ENCODE measurements around the gene MED13L.

The MED13L gene

GRCh38 chr12:116142936-116143898, 134.3 kb downstream of the MED13L start:
- DNase-seq, result no peak
- H3K4me3 ChIP-seq (ENCODE audit: low read depth, low read length), result no peak overlapping the region
- H3K36me3 ChIP-seq, result no peaks in the 10 kb centered on the region
- H3K27me3 ChIP-seq (ENCODE audit: insufficient read depth, low read depth, severe bottlenecking), result no peaks in the 10 kb centered on the region
- TF ChIP-seq CTCF (IDR thresholded peaks at IDR 0.05; ENCODE audit: low read depth, low read length), result no peak
- H3K9me3 ChIP-seq (ENCODE audit: severe bottlenecking), result no peaks in the 10 kb centered on the region
- H3K27ac ChIP-seq, result no peak overlapping the region

GRCh38 chr12:116141833-116142162, 135.7 kb downstream of the MED13L start:
- no peak overlapping the region for H3K4me3 ChIP-seq (ENCODE audit: low read depth, low read length)
- no peaks in the 10 kb centered on the region for H3K9me3 ChIP-seq (ENCODE audit: severe bottlenecking)
- no peaks in the 10 kb centered on the region for H3K27me3 ChIP-seq (ENCODE audit: insufficient read depth, low read depth, severe bottlenecking)
- DNase-seq, result no peak
- no peak for TF ChIP-seq CTCF (IDR thresholded peaks at IDR 0.05; ENCODE audit: low read depth, low read length)
- no peaks in the 10 kb centered on the region for H3K36me3 ChIP-seq
- H3K27ac ChIP-seq, result no peak overlapping the region

GRCh38 chr12:116141110-116141832, 136.2 kb downstream of the MED13L start:
- no peak for DNase-seq
- H3K9me3 ChIP-seq (ENCODE audit: severe bottlenecking), result no peaks in the 10 kb centered on the region
- no peak for TF ChIP-seq CTCF (IDR thresholded peaks at IDR 0.05; ENCODE audit: low read depth, low read length)
- H3K27me3 ChIP-seq (ENCODE audit: insufficient read depth, low read depth, severe bottlenecking), result no peaks in the 10 kb centered on the region
- H3K4me3 ChIP-seq (ENCODE audit: low read depth, low read length), result no peak overlapping the region
- H3K27ac ChIP-seq, result no peak overlapping the region
- no peaks in the 10 kb centered on the region for H3K36me3 ChIP-seq

GRCh38 chr12:116140529-116140928, 137.0 kb downstream of the MED13L start:
- no peak for TF ChIP-seq CTCF (IDR thresholded peaks at IDR 0.05; ENCODE audit: low read depth, low read length)
- Histone ChIP-seq H3K36me3 (no peaks in the 10 kb centered on the region), H3K27me3 (ENCODE audit: insufficient read depth, low read depth, severe bottlenecking) (no peaks in the 10 kb centered on the region), H3K27ac (no peak overlapping the region), H3K4me3 (ENCODE audit: low read depth, low read length) (no peak overlapping the region), H3K9me3 (ENCODE audit: severe bottlenecking) (no peaks in the 10 kb centered on the region)
- DNase-seq, result no peak

- DNase-seq, result no peak
- no peaks in the 10 kb centered on the region for H3K27me3 ChIP-seq (ENCODE audit: insufficient read depth, low read depth, severe bottlenecking)
- H3K27ac ChIP-seq, result no peak overlapping the region
- no peaks in the 10 kb centered on the region for H3K36me3 ChIP-seq
- TF ChIP-seq CTCF (IDR thresholded peaks at IDR 0.05; ENCODE audit: low read depth, low read length), result no peak
- H3K4me3 ChIP-seq (ENCODE audit: low read depth, low read length), result no peak overlapping the region
- H3K9me3 ChIP-seq (ENCODE audit: severe bottlenecking), result no peaks in the 10 kb centered on the region
Observed at GRCh38 chr12:116138781-116139180, 138.7 kb downstream of the MED13L start.
